T-helper 1 cell treated with Interleukin-12 subunit alpha and Interleukin-12 subunit beta and Interleukin-4 antibody, amounts not matched to agents 30 μg/mL and 1 μg/mL, for 36 hours (primary cell): ENCODE results near the gene CCDC182.

ENCODE experiments used
- H3K27ac Mint-ChIP-seq: one replicate; pipeline ENCODE4 v1.8.0; 2021; ENCODE audit warnings: mild to moderate bottlenecking, mixed read lengths
- H3K27me3 Mint-ChIP-seq: one replicate; pipeline ENCODE4 v1.8.0; 2021; ENCODE audit warnings: low read depth, mixed read lengths
- H3K36me3 Mint-ChIP-seq: one replicate; pipeline ENCODE4 v1.8.0; 2021; ENCODE audit warnings: low read depth, mixed read lengths
- H3K4me1 Mint-ChIP-seq: one replicate; pipeline ENCODE4 v1.8.0; 2021; ENCODE audit warnings: low read depth, mixed read lengths
- H3K4me3 Mint-ChIP-seq: one replicate; pipeline ENCODE4 v1.8.0; 2021; ENCODE audit warnings: mild to moderate bottlenecking, moderate library complexity, mixed read lengths
- H3K9me3 Mint-ChIP-seq: one replicate; pipeline ENCODE4 v1.8.0; 2021; ENCODE audit warnings: mixed read lengths

CCDC182 gene

DNA sequence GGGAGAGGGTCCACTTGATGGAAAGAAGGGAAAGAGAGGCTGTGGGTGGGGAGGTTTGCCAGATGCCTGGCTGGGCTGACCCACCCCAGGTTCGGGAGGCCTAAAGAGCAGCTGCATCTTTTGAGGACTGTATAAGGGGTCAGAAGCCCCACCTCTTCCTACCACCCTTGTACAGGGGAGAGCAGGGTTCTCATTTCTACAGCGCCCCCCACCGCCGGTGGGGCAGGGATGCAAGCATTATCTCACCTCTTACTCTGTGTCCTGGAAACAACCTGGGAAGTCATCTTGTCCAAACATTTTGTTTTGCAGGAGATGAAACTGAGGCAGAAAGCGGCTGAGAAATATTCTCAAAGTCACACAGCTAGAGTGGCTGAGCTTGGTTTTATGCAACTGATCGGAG lies 22.5 kb upstream of the CCDC182 start:
- H3K4me1 Mint-ChIP-seq, result no peaks in the 10 kb centered on the region
- no peak overlapping the region for H3K27ac Mint-ChIP-seq
- peaks cover 34% of the 10 kb centered on the region for H3K27me3 Mint-ChIP-seq
- H3K4me3 Mint-ChIP-seq, result no peak overlapping the region
- H3K36me3 Mint-ChIP-seq, result no peaks in the 10 kb centered on the region
- H3K9me3 Mint-ChIP-seq, result no peaks in the 10 kb centered on the region

DNA sequence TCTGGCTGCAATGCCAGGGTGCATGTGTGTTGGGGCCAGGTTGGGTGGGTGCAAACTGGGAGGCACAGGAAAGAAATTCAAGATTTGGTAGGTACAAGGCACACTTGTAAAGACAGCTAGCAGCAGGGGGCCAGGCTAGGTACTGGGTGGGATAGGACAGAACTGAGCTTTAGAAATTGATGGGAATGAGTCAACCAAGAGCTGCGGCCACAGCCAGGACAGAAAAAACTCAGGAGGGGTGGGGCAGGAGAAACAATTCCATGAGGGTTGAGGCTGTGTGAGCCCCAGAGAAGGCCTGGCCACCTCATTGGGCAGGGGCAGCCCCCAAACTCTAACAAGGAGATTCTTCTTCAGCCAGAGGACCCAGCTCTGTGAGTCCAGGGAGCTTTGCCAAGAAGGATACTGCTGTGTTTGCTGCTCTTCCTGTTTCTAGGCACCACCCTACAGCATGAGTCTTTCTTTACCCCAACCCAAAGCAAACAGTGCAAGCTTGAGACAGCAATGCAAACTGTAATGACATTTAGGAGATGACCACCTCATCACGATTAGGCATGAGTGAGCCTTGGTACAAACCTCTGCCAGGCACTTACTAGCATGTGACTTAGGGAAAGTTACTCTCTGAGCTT lies 21.3 kb upstream of the CCDC182 start:
- Mint-ChIP-seq H3K9me3 (no peaks in the 10 kb centered on the region), H3K27ac (no peak overlapping the region), H3K27me3 (peaks cover 26% of the 10 kb centered on the region), H3K4me1 (no peaks in the 10 kb centered on the region), H3K4me3 (no peak overlapping the region), H3K36me3 (no peaks in the 10 kb centered on the region)

DNA sequence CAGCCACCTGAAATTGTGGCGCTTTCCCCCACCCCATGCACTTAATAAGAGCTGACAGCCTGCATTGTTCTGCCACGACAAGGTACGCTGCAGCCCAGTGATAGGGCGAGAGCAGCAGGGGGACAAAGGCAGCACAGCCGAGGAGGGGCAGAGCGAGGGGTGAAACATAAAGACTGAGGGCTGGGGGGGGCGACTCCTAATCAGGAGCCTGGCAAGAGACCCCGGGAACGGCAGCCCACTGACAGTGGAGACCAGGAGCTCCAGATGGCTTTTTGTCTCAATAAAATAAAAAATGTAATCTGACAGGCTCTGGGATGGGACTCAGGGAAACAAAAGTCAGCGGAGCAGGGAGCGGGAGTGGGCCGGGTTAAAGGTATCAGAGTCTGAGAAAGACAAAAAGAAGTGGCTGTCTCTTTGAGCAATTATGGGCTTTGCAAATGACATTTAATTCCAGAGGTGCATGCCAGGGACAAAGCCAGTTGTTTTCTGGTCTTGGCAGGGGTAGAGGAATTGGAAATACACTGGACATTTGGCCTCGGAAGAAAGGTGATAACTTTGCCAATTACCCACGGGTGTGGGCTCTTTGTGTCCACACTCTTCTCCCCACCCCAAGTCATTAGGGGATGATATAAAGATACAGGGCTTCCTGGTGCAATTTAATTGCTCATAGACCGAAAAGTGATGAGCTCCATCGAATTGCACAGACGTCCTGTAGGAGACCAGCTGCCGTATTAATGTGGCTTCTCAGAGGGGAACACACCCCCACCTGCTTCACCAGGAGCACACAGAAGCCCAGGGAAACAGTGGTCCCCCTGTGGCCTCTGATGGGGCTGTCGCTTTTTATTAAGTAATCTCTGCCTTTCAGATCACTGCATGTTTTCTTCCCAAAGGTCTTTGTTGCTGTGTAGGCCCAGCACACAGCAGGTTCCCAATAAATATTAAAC lies 17.6 kb upstream of the CCDC182 start:
- no peak overlapping the region for H3K27ac Mint-ChIP-seq
- H3K4me1 Mint-ChIP-seq, result no peaks in the 10 kb centered on the region
- peaks cover 8% of the 10 kb centered on the region for H3K27me3 Mint-ChIP-seq
- H3K4me3 Mint-ChIP-seq, result no peak overlapping the region
- H3K36me3 Mint-ChIP-seq, result no peaks in the 10 kb centered on the region
- H3K9me3 Mint-ChIP-seq, result no peaks in the 10 kb centered on the region

- Mint-ChIP-seq H3K27ac (no peak overlapping the region), H3K36me3 (no peaks in the 10 kb centered on the region)
These were observed 16.8 kb upstream of the CCDC182 start for GRCh38 chr17:57761887-57762286.

GRCh38 chr17:57760046-57760445 lies 14.9 kb upstream of the CCDC182 start:
- Mint-ChIP-seq H3K36me3 (no peaks in the 10 kb centered on the region), H3K9me3 (no peaks in the 10 kb centered on the region), H3K4me1 (no peaks in the 10 kb centered on the region), H3K27ac (no peak overlapping the region), H3K4me3 (no peak overlapping the region), H3K27me3 (peaks cover 6% of the 10 kb centered on the region)

More at GRCh38 chr17:57761887-57762286, 16.8 kb upstream of the CCDC182 start:
- Mint-ChIP-seq H3K27me3 (peaks cover 6% of the 10 kb centered on the region), H3K4me3 (no peak overlapping the region), H3K9me3 (no peaks in the 10 kb centered on the region), H3K4me1 (no peaks in the 10 kb centered on the region)

DNA sequence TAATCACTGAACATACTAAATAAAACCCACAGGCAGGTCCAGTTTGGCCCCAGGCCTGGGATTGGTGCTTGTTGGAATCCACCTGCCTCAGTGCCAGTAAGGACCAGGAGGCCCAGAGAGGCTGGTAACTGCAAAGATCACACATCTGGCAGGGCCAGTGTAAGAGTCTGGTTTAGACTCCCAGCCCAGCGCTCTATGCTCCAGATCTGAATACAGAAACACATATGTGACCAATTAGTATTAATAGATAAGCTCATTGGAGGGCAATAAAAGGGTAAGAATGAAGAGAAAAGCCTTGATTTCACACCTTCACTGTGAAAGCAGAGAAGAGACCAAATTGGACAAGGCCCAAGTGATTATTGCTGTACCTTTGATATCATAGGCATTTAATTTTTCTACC lies 13.6 kb upstream of the CCDC182 start:
- H3K4me3 Mint-ChIP-seq, result no peak overlapping the region
- peaks cover 6% of the 10 kb centered on the region for H3K27me3 Mint-ChIP-seq

GRCh38 chr17:57757735-57758134 lies 12.6 kb upstream of the CCDC182 start:
- Mint-ChIP-seq H3K27ac (no peak overlapping the region), H3K27me3 (peaks cover 6% of the 10 kb centered on the region), H3K4me1 (no peaks in the 10 kb centered on the region), H3K4me3 (no peak overlapping the region), H3K9me3 (no peaks in the 10 kb centered on the region), H3K36me3 (no peaks in the 10 kb centered on the region)

More for the DNA sequence above, 13.6 kb upstream of the CCDC182 start:
- Mint-ChIP-seq H3K9me3 (no peaks in the 10 kb centered on the region), H3K36me3 (no peaks in the 10 kb centered on the region), H3K27ac (no peak overlapping the region), H3K4me1 (no peaks in the 10 kb centered on the region)

GRCh38 chr17:57756951-57757350 lies 11.9 kb upstream of the CCDC182 start:
- H3K4me3 Mint-ChIP-seq, result no peak overlapping the region
- H3K4me1 Mint-ChIP-seq, result no peaks in the 10 kb centered on the region
- no peaks in the 10 kb centered on the region for H3K36me3 Mint-ChIP-seq

DNA sequence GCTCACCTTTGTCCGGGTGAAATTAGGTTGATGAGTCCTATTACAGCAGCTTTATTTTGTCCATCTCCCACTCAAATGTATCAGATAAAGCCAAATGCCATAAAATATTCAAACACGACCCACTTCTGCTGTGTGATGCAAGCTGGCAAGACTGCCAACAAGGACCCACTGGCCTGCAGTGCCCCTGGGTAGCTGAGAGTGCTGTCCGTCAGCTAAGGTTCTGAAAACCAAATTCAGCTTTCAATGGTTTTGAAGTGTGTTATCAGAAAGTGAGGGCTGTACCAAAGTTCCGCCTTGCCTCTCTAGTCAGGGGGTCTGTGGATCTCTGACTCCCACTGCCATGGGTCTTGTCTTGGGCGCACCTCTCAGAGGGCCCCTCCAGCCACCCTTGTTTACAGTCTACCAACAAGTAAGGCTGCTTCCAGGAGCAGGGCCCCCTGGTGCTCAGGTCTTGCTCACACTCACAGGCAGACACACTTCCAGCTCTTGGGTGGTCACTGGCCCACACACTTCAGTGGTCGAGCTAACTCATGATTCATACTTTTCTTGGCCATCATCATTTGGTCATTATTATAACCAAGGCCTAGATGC lies 10.5 kb upstream of the CCDC182 start:
- Mint-ChIP-seq H3K9me3 (no peaks in the 10 kb centered on the region), H3K4me1 (no peaks in the 10 kb centered on the region), H3K36me3 (no peaks in the 10 kb centered on the region), H3K27ac (no peak overlapping the region), H3K27me3 (peaks cover 1% of the 10 kb centered on the region), H3K4me3 (no peak overlapping the region)

More at GRCh38 chr17:57756951-57757350, 11.9 kb upstream of the CCDC182 start:
- H3K9me3 Mint-ChIP-seq, result no peaks in the 10 kb centered on the region
- H3K27me3 Mint-ChIP-seq, result peaks cover 6% of the 10 kb centered on the region
- no peak overlapping the region for H3K27ac Mint-ChIP-seq

- no peaks in the 10 kb centered on the region for H3K9me3 Mint-ChIP-seq
- no peaks in the 10 kb centered on the region for H3K36me3 Mint-ChIP-seq
- peaks cover 5% of the 10 kb centered on the region for H3K4me1 Mint-ChIP-seq
- no peak overlapping the region for H3K27ac Mint-ChIP-seq
- no peak overlapping the region for H3K4me3 Mint-ChIP-seq
- peaks cover 7% of the 10 kb centered on the region for H3K27me3 Mint-ChIP-seq
These were observed 7.2 kb upstream of the CCDC182 start for GRCh38 chr17:57752031-57752905.

GRCh38 chr17:57751348-57751971 lies 6.4 kb upstream of the CCDC182 start:
- Mint-ChIP-seq H3K4me3 (no peak overlapping the region), H3K27me3 (peaks cover 7% of the 10 kb centered on the region), H3K36me3 (no peaks in the 10 kb centered on the region), H3K4me1 (peaks cover 5% of the 10 kb centered on the region), H3K9me3 (no peaks in the 10 kb centered on the region), H3K27ac (no peak overlapping the region)

DNA sequence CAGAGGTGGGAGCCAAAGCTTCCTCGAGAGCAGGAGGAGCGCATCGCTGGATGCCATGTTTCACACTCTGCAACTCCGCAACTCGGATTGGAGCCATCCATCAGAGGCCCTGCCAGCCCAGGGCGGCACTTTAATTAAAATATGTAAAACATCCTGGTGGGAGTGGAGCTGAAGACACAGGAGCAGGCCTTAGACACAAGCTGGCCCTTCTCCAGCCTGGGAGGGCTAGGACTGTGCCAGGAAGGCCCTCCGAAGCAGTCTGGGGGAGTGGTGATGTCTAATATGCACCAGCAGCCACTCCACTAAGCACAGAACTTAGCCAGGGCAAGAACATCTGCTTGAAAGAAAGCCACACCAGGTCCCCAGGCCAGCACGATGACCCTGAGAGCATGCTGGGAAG lies 5.8 kb upstream of the CCDC182 start:
- peaks cover 10% of the 10 kb centered on the region for H3K27me3 Mint-ChIP-seq
- H3K4me1 Mint-ChIP-seq, result peaks cover 5% of the 10 kb centered on the region
- H3K27ac Mint-ChIP-seq, result no peak overlapping the region
- no peak overlapping the region for H3K4me3 Mint-ChIP-seq
- no peaks in the 10 kb centered on the region for H3K36me3 Mint-ChIP-seq
- H3K9me3 Mint-ChIP-seq, result no peaks in the 10 kb centered on the region

DNA sequence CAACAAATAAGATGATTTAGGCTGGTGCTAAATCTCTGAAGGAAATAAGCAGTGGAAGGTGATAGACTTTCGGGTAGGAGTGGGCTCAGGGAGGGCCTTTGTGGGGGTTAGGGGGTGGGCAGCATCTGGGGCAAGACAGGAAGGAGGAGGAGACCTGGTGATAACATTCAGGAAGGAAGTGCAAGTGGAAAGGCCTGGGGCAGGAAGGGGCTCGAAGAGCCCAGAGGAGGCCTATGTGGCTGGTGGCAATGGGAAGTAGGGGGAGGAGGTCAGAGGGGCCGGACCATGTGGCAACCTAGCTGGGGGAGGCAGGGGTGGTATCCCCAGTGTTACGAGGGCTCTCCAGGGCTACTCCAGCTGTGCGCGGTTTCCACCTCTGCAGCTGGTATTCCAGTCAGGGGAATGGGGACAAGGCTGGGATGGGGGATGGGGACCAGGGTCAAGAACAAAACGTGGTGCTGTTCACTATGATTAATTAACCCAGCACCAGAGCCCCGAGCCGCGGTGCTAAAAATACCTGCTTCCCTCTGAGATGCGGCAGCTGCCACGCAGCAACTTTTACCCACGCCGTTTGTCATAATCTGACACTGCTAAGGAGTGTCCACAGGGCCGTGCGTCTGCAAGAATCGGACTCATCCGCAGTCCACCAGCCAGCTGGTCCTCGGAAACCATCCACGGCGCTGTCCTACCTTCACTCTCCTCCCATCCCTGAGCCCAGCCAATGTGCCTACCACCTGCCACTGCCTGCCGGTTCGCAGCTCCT lies 5.2 kb upstream of the CCDC182 start:
- peaks cover 5% of the 10 kb centered on the region for H3K4me1 Mint-ChIP-seq
- no peak overlapping the region for H3K27ac Mint-ChIP-seq
- H3K27me3 Mint-ChIP-seq, result peaks cover 14% of the 10 kb centered on the region
- no peak overlapping the region for H3K4me3 Mint-ChIP-seq
- H3K36me3 Mint-ChIP-seq, result no peaks in the 10 kb centered on the region
- no peaks in the 10 kb centered on the region for H3K9me3 Mint-ChIP-seq
